Stimulated activated CD4-positive, alpha-beta T cell treated with anti-CD3 and anti-CD28 coated beads, Interleukin-1b, Interleukin-23, amount 100 ng/mL, for 24 hours (primary cell): ENCODE measurements around the gene ASB7.
"Not testable (repeated sequence)": the region's sequence is repeated elsewhere in the genome, so short reads cannot be mapped to it uniquely, and the experiment has no call there.

Source experiments
- DNase-seq, 4 experiments: peaks; one replicate each; pipeline ENCODE4 v3.0.0-alpha.2; 2020; ENCODE audit warnings: low read depth in 4 of 4, low spot score in 1 of 4

ASB7 gene

GRCh38 chr15:100648951-100649350 is 46.6 kb downstream of the ASB7 start:
- DNase-seq: no peak

GRCh38 chr15:100650685-100651084 is 48.3 kb downstream of the ASB7 start:
- DNase-seq: no peak

- no peak for DNase-seq
Measured at GRCh38 chr15:100651253-100651652, 48.9 kb downstream of the ASB7 start.

- DNase-seq: no peak
Measured at GRCh38 chr15:100652116-100652515, 49.7 kb downstream of the ASB7 start.

- no peak for DNase-seq
Measured at GRCh38 chr15:100653608-100654007, 51.2 kb downstream of the ASB7 start.

- no peak for DNase-seq
Measured at GRCh38 chr15:100658895-100659294, 56.5 kb downstream of the ASB7 start.

GRCh38 chr15:100661156-100661555 is 58.8 kb downstream of the ASB7 start:
- DNase-seq: no peak

- DNase-seq: no peak
Measured at GRCh38 chr15:100663086-100663914, 60.9 kb downstream of the ASB7 start.

- no peak for DNase-seq
Measured at GRCh38 chr15:100663915-100664281, 61.5 kb downstream of the ASB7 start.

GRCh38 chr15:100665570-100665969 is 63.2 kb downstream of the ASB7 start:
- no peak for DNase-seq

GRCh38 chr15:100667405-100668347 is 65.3 kb downstream of the ASB7 start:
- DNase-seq: no peak

- no peak for DNase-seq
Measured at GRCh38 chr15:100668348-100668745, 66.0 kb downstream of the ASB7 start.

GRCh38 chr15:100669260-100669659 is 66.9 kb downstream of the ASB7 start:
- DNase-seq: no peak

GRCh38 chr15:100670505-100671021 is 68.2 kb downstream of the ASB7 start:
- no peak for DNase-seq

GRCh38 chr15:100671124-100671680 is 68.8 kb downstream of the ASB7 start:
- DNase-seq: no peak

GRCh38 chr15:100671858-100672543 is 69.6 kb downstream of the ASB7 start:
- no peak for DNase-seq

GRCh38 chr15:100672959-100673358 is 70.6 kb downstream of the ASB7 start:
- DNase-seq: no peak

GRCh38 chr15:100679151-100679550 is 76.8 kb downstream of the ASB7 start:
- not testable (repeated sequence) for DNase-seq

- DNase-seq: no peak
Measured at GRCh38 chr15:100680726-100681125, 78.3 kb downstream of the ASB7 start.

GRCh38 chr15:100681335-100681746 is 79.0 kb downstream of the ASB7 start:
- no peak for DNase-seq

- DNase-seq: no peak
Measured at GRCh38 chr15:100682468-100682867, 80.1 kb downstream of the ASB7 start.
